ENCODE measurements around the gene EXOC2. TPM values are rescaled to one million over a fixed set of nuclear protein-coding genes. Genes with fewer than 3 reads are reported as not detected.

The EXOC2 gene
- total RNA-seq, 2 experiments from 2014 or later: 31.9 to 35.4 TPM

DNA sequence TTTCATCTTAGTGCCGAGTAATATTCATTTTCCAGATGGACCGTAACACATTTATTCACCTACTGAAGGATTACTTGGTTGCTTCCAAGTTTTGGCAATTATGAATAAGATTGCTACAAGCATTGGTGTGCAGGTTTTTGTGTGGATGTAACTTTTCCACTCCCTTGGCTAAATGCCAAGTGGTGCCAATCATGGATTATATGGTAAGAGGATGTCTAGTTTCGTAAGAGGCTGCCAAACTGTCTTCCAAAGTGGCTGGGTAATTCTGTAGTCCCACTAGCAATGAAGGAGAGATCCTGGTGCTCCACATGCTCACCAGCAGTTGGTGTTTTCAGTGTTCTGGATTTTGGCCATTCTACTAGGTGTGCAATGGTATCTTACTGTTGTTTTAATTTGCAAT is 184.3 kb downstream of the EXOC2 start:
- POLR2A ChIA-PET: no interaction called here
- no peaks in the 10 kb centered on the region for H3K9me3 Mint-ChIP-seq
- peaks cover 22% of the 10 kb centered on the region for H3K36me3 Mint-ChIP-seq
- peak overlapping the region; percentile 67 for H3K27ac Mint-ChIP-seq
- peaks cover 61% of the 10 kb centered on the region for H3K4me1 Mint-ChIP-seq
- H3K4me3 Mint-ChIP-seq: no peak overlapping the region
- DNase-seq: no peak
- H3K27me3 Mint-ChIP-seq: no peaks in the 10 kb centered on the region
- no peak for ATAC-seq (ENCODE audit: low read depth)

DNA sequence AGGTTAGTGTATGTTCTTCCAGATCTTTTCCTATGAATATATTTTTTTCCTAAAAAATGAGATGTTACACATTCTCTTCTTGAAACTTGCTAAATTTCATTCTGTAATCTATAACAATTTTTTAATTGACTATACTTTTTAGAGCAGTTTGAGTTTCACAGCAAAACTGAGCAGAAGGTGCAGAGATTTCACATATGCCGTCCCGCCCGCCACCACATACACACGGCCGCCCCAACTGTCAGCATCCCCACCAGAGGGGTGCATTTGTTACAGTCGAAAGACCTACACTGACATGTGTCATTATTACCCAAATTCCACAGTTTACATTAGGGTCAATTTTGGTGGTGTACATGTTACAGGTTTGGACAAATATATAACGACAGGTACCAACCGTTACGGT is 184.9 kb downstream of the EXOC2 start:
- POLR2A ChIA-PET: interaction anchor here (0.8 to 1.0 kb wide), 2 partner anchors 62 to 116 kb away, joined by 3 read pairs; partner anchors contain the start of gene IRF4
- Mint-ChIP-seq H3K27ac (no peak overlapping the region), H3K36me3 (peaks cover 22% of the 10 kb centered on the region), H3K4me1 (peaks cover 58% of the 10 kb centered on the region), H3K4me3 (no peak overlapping the region), H3K9me3 (no peaks in the 10 kb centered on the region), H3K27me3 (no peaks in the 10 kb centered on the region)
- no peak for ATAC-seq (ENCODE audit: low read depth)
- DNase-seq: no peak

DNA sequence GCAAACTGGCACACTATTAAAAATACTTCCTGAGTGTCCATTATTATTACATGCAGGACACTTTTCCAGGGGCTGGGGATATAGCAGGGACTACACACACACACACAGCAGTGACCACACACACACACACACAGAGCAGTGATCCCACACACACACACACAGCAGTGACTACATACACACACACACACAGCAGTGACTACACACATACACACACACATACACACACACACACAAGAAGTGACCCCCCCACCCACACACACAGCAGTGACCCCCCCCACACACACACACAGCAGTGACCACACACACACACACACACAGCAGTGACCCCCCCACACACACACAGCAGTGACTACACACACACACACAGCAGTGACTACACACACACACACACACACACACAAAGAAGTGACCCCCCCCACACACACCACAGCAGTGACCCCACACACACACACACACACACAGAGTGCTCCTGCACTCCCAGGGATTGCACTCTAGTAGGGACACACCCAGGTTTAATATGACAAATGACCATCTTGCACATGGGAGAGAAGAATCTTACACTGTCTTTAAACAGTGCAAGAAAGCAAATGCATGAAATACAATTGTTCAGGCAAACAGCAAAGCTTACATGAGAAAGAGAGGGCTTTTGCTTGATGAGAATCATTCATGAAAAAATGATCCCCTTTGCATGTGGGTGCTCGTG is 185.9 kb downstream of the EXOC2 start:
- POLR2A ChIA-PET: interaction anchor here (0.8 to 1.0 kb wide), 2 partner anchors 61 to 115 kb away, joined by 3 read pairs; partner anchors contain the start of gene IRF4
- no peaks in the 10 kb centered on the region for H3K9me3 Mint-ChIP-seq

DNA sequence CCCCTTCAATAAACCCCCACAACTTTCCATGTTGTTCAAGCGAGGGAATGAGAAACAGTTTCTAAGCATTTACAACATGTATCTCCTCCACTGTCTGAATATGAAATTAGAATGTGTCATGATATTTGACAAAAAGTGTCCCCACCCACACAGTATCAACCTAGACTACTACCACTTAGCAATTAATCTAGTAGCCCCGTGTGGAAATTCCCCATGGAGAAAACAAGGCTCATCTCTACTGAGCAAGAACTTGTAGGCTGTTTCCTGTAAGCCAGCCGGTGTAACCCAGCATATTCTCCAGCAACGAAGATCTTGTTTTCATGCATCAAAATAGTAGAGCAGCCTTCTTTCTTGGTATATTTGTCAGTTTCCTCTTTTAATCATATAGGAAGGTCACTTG is 186.4 kb downstream of the EXOC2 start:
- peaks cover 22% of the 10 kb centered on the region for H3K36me3 Mint-ChIP-seq
- DNase-seq (no peak), ATAC-seq (ENCODE audit: low read depth) (peak; percentile 38)
- POLR2A ChIA-PET: no interaction called here
- H3K9me3 Mint-ChIP-seq: no peaks in the 10 kb centered on the region
- peaks cover 68% of the 10 kb centered on the region for H3K4me1 Mint-ChIP-seq
- H3K27ac Mint-ChIP-seq: peak overlapping the region; percentile 87
- no peaks in the 10 kb centered on the region for H3K27me3 Mint-ChIP-seq
- peak overlapping the region; percentile 64 for H3K4me3 Mint-ChIP-seq

More for the DNA sequence above, 185.9 kb downstream of the EXOC2 start:
- Mint-ChIP-seq H3K27ac (peak overlapping the region; percentile 87), H3K27me3 (no peaks in the 10 kb centered on the region), H3K36me3 (peaks cover 23% of the 10 kb centered on the region), H3K4me1 (peaks cover 66% of the 10 kb centered on the region), H3K4me3 (peak overlapping the region; percentile 64)
- no peak for DNase-seq
- ATAC-seq (ENCODE audit: low read depth): no peak

DNA sequence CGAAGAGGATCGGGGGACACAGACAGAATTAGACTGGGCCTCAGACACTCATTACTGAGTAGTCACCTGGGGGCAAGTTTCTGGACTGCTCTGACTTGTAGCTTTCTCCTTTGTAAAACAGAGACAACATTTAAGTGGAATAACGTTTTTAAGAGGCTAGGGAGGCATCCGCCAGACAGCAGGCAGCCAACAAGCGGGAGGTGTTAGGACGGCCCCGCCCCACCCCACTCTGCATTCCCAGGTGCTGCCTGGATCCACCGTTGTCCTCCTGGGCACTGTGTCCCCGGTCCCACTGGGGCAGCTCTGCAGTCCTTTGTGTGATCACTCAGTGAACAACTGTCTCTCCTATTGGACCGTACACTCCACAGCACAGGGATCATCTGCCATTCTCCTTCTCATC is 187.6 kb downstream of the EXOC2 start:
- no peak for ATAC-seq (ENCODE audit: low read depth)
- Mint-ChIP-seq H3K27me3 (no peaks in the 10 kb centered on the region), H3K4me1 (peaks cover 65% of the 10 kb centered on the region), H3K9me3 (no peaks in the 10 kb centered on the region), H3K4me3 (no peak overlapping the region), H3K36me3 (peaks cover 17% of the 10 kb centered on the region), H3K27ac (peak overlapping the region; percentile 66)
- POLR2A ChIA-PET: interaction anchor here (1.3 kb wide), 1 partner anchor 114 kb away, joined by 4 read pairs; the partner anchor contains the start of gene IRF4
- no peak for DNase-seq

DNA sequence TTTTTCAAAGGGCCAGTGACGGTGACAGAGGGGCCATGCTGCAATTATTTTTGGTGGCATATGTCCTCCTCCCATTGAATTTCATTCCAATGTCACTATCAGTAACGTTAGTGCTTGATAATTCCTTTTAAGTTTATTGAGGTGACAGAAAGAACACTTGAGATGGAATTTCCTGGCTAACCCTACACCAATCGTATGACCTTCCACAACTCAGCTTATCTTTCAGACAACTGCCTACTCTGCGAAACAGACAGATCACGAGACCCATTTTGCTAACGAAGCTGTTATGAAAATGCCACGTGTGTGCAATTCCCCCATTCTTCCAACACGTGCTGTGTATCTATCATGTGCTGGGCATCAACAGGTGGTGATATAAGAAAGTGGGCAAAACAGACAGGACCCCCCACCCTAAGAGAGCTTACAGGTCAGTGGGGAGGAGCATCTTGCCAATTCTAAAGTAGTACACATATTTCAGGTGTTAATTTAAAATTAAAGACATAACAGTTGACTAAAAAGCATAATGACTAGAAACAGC is 188.4 kb downstream of the EXOC2 start:
- Mint-ChIP-seq H3K27me3 (no peaks in the 10 kb centered on the region), H3K4me3 (no peak overlapping the region), H3K36me3 (peaks cover 17% of the 10 kb centered on the region), H3K9me3 (no peaks in the 10 kb centered on the region), H3K4me1 (peaks cover 63% of the 10 kb centered on the region), H3K27ac (no peak overlapping the region)
- POLR2A ChIA-PET: interaction anchor here (1.3 kb wide), 1 partner anchor 113 kb away, joined by 4 read pairs; the partner anchor contains the start of gene IRF4
- DNase-seq (no peak), ATAC-seq (ENCODE audit: low read depth) (no peak)

DNA sequence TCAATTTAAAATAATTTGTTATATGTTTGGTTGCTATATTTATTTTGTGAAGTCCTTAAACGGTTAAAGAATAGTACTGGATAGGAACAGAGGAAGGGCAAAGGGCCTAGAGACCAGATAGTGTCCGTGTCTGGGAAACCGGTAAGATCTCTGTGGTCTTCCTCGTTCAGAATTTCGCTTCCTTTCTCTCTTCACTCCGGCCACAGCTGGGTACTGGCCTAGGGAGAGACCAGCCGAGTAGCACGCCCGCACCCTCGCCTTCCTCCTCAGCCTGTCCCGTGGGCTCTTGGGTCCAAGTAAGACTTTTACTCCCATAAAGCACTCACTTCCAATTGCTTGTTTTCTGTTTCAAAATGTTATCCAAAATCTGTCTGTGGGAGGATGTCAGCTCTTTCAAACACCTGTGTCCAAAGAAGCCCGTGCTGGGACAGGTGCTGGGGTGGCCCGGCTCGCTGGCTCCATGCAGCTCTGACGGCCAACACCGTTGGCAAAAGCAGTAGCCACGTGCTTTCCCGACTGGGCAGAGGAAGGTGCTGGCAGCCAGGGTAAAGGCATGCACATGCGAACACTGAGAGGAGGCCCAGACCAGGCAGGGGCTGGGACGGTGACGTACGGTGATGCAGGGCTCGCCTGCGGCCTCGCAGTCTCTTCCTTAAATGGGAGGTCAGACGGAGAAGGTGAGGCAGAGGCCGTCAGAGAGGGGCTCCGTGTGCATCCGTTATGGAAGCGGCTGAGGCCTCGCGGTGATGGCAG is 189.2 kb downstream of the EXOC2 start:
- H3K27me3 Mint-ChIP-seq: no peaks in the 10 kb centered on the region
- DNase-seq: no peak
- no peak for ATAC-seq (ENCODE audit: low read depth)
- H3K27ac Mint-ChIP-seq: no peak overlapping the region
- POLR2A ChIA-PET: no interaction called here
- no peaks in the 10 kb centered on the region for H3K9me3 Mint-ChIP-seq
- peaks cover 18% of the 10 kb centered on the region for H3K36me3 Mint-ChIP-seq
- H3K4me3 Mint-ChIP-seq: no peak overlapping the region
- H3K4me1 Mint-ChIP-seq: peaks cover 63% of the 10 kb centered on the region

DNA sequence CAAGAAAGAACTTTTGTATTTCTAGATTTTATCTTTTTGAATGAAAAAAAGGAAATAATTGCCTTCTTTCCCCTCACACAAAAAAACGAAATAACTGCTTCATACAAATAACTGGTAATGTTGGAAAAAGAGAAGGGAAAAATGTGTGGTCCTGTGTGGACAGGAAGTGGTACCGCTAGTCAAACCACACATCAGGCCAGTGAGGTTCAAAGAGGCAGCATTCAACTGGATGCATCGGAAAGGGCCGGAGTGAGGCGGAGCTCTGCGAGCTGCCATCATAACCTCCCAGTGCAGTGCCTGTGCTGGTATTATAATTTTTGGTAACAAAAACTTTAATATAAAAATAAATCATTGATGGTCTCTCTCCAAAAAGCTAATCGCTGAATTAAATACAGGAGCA is 190.2 kb downstream of the EXOC2 start:
- Mint-ChIP-seq H3K9me3 (no peaks in the 10 kb centered on the region), H3K4me1 (peaks cover 63% of the 10 kb centered on the region), H3K36me3 (peaks cover 19% of the 10 kb centered on the region), H3K27me3 (no peaks in the 10 kb centered on the region), H3K4me3 (peak overlapping the region; percentile 27), H3K27ac (peak overlapping the region; percentile 89)
- no peak for DNase-seq
- POLR2A ChIA-PET: interaction anchor here (0.6 to 1.6 kb wide), 7 partner anchors 13 to 110 kb away, joined by 3 to 9 read pairs (median 6); partner anchors contain the start of gene IRF4
- no peak for ATAC-seq (ENCODE audit: low read depth)

DNA sequence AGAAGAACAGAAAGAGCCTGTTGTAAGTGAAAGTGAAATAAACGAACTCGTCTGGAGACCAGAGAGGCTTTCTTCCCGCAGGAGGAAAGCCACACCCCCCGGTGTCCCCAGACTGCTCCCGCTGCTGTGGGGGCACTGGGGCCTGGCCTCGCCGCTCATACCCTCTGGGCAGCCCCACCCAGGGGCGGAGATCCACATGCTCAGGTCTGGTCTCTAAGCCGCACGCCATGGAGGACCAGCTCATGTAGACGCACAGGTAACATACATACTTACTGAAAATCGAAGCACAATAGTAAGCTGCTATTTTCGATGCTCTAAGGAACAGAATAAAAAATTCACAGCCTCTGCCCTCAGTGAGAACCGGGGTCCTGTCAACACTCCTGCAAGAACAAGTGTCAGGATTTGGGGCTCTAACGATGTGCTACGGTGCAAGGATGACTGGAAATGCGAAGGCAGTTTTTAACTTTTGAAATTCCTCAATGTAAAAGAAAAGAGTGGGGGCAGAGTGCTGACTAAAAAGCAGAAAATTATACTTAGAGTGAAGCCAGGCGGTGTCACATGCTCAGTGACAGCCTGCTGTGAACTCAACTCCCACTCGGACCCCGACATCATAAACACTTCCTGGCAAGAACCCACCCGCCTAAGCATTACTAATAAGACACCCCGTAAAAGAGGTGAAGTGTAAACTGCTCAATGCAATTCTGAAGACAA is 190.9 kb downstream of the EXOC2 start:
- Mint-ChIP-seq H3K27me3 (no peaks in the 10 kb centered on the region), H3K36me3 (peaks cover 22% of the 10 kb centered on the region), H3K27ac (peak overlapping the region; percentile 89), H3K4me3 (peak overlapping the region; percentile 86), H3K9me3 (no peaks in the 10 kb centered on the region), H3K4me1 (peaks cover 62% of the 10 kb centered on the region)
- POLR2A ChIA-PET: interaction anchor here (0.6 to 1.6 kb wide), 7 partner anchors 12 to 110 kb away, joined by 3 to 9 read pairs (median 6); partner anchors contain the start of gene IRF4
- peak; percentile 62 for DNase-seq
- peak; percentile 16 for ATAC-seq (ENCODE audit: low read depth)

DNA sequence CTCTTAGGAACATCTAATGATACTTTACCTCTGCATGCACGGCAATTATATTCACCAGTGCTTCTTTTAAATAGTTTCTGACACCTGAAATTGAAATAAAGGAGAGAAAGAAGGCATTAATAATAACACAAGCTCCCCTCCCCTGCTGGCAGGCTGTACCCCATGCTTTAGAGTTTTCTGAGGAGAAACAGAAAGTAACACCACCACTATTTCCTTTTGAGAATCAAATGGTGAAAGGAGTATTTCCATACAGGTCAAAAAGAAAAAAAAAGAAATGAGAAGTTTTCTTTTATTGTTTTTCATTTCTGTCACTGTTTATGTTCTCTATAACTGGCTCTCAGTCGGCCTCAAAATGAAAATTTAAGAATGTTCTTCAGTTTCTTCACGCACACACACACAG is 193.3 kb downstream of the EXOC2 start:
- no peaks in the 10 kb centered on the region for H3K27me3 Mint-ChIP-seq
- ATAC-seq (ENCODE audit: low read depth) (peak; percentile 43), DNase-seq (no peak)
- POLR2A ChIA-PET: interaction anchor here (0.6 to 4.1 kb wide), 12 partner anchors 10 to 113 kb away, joined by 3 to 41 read pairs (median 4); partner anchors contain the start of gene IRF4
- H3K4me1 Mint-ChIP-seq: peaks cover 59% of the 10 kb centered on the region
- peaks cover 31% of the 10 kb centered on the region for H3K36me3 Mint-ChIP-seq
- peak overlapping the region; percentile 87 for H3K27ac Mint-ChIP-seq
- peak overlapping the region; percentile 78 for H3K4me3 Mint-ChIP-seq
- H3K9me3 Mint-ChIP-seq: no peaks in the 10 kb centered on the region

DNA sequence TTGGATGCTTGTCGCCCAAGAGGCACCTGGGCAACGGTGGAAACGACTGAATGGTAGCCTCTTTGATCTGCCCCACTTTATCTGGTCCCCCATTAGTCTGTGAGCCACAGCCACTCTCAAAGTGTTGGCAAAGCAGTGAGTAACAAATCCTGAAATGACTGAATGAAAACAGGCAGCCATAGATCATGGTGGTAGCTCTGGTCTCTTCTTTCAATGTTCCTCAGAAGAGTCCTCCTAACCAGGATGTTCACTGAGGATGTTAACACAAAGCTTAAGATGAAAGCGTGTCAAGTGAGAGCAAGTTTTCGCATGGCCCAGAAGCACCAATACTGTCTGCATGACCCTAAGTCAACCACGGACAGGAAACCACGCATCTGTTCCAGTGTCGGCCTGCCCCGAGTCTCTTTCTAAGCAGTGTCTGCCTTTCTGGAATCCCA is 194.1 kb downstream of the EXOC2 start:
- Mint-ChIP-seq H3K4me3 (peak overlapping the region; percentile 78), H3K27me3 (no peaks in the 10 kb centered on the region), H3K9me3 (no peaks in the 10 kb centered on the region), H3K36me3 (peaks cover 29% of the 10 kb centered on the region), H3K4me1 (peaks cover 65% of the 10 kb centered on the region), H3K27ac (peak overlapping the region; percentile 87)
- ATAC-seq (ENCODE audit: low read depth) (peak; percentile 80), DNase-seq (peak; percentile 59)
- POLR2A ChIA-PET: interaction anchor here (0.6 to 4.1 kb wide), 10 partner anchors 10 to 112 kb away, joined by 3 to 41 read pairs (median 6); partner anchors contain the start of gene IRF4

DNA sequence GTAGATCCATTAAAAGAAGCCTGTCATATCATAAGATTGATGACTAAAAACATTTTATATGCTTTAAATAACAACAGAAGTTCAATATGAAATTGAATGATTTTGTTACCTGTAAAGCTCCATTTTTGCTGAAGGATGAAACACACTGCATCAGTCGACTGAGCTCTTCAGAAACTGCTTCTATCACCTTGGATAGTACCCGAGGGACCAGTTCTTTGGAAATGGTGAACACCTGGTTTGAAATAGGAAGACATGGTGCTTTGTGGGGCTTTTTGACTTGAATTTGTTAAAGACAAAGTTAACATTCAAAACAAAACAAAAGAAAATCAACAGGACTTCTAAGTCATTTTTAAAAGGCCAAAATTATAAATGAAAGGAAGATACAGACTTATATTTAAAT is 195.7 kb downstream of the EXOC2 start:
- POLR2A ChIA-PET: interaction anchor here (4.0 to 4.1 kb wide), 2 partner anchors 8 to 106 kb away, joined by 34 to 41 read pairs; partner anchors contain the start of gene IRF4

More for the DNA sequence above, 195.7 kb downstream of the EXOC2 start:
- no peaks in the 10 kb centered on the region for H3K27me3 Mint-ChIP-seq
- H3K4me3 Mint-ChIP-seq: peak overlapping the region; percentile 24
- ATAC-seq (ENCODE audit: low read depth): no peak
- no peak overlapping the region for H3K27ac Mint-ChIP-seq
- peaks cover 21% of the 10 kb centered on the region for H3K36me3 Mint-ChIP-seq
- peaks cover 71% of the 10 kb centered on the region for H3K4me1 Mint-ChIP-seq
- no peaks in the 10 kb centered on the region for H3K9me3 Mint-ChIP-seq
- no peak for DNase-seq
